Endodermal cell (in vitro differentiated cells): ENCODE results near the gene OXCT2. TPM values are rescaled to one million over a fixed set of nuclear protein-coding genes. Genes with fewer than 3 reads are reported as not detected.
A peak's percentile ranks its signal among the peaks of the same experiment; 100 is the strongest.
"Not testable (repeated sequence)": the region's sequence is repeated elsewhere in the genome, so short reads cannot be mapped to it uniquely, and the experiment has no call there.

Experiments used
- DNase-seq: peaks from one replicate; pipeline ENCODE4 v3.0.0-alpha.2; 2017
- H3K27ac ChIP-seq: 2 replicates; pipeline ENCODE4 v1.5.1; 2013; ENCODE audit warnings: mild to moderate bottlenecking, low read depth, low read length, moderate library complexity
- H3K27me3 ChIP-seq: 2 replicates; pipeline ENCODE4 v1.6.1; 2013; ENCODE audit warnings: mild to moderate bottlenecking, low read length, moderate library complexity; ENCODE audit not compliant: insufficient read depth, control insufficient read depth, poor library complexity, severe bottlenecking
- H3K36me3 ChIP-seq: 2 replicates; pipeline ENCODE4 v1.7.0; 2013; ENCODE audit warnings: mild to moderate bottlenecking, low read length, moderate library complexity; ENCODE audit not compliant: control insufficient read depth, insufficient read depth
- H3K4me1 ChIP-seq: one replicate; pipeline ENCODE4 v1.7.0; 2013; ENCODE audit warnings: low read length; ENCODE audit not compliant: control insufficient read depth, insufficient read depth
- H3K4me3 ChIP-seq: 2 replicates; pipeline ENCODE4 v1.5.1; 2013; ENCODE audit warnings: mild to moderate bottlenecking, low read length, moderate library complexity
- H3K9ac ChIP-seq: 2 replicates; pipeline ENCODE4 v1.6.1; 2013; ENCODE audit warnings: mild to moderate bottlenecking, low read length, moderate library complexity; ENCODE audit not compliant: poor library complexity, severe bottlenecking; ENCODE audit errors: extremely low read depth
- H3K9me3 ChIP-seq: 2 replicates; pipeline ENCODE4 v1.6.1; 2013; ENCODE audit warnings: mild to moderate bottlenecking, low read length, moderate library complexity; ENCODE audit not compliant: control insufficient read depth
- H3K27ac Mint-ChIP-seq: 2 replicates; pipeline ENCODE4 v1.8.0; 2020; ENCODE audit warnings: mixed read lengths
- H3K27me3 Mint-ChIP-seq: 2 replicates; pipeline ENCODE4 v1.8.0; 2021; ENCODE audit warnings: mild to moderate bottlenecking, mixed read lengths; ENCODE audit not compliant: insufficient read depth
- H3K36me3 Mint-ChIP-seq: 2 replicates; pipeline ENCODE4 v1.8.0; 2020; ENCODE audit warnings: low read depth, mixed read lengths
- H3K4me1 Mint-ChIP-seq: 2 replicates; pipeline ENCODE4 v1.8.0; 2020; ENCODE audit warnings: mixed read lengths
- H3K4me3 Mint-ChIP-seq: 2 replicates; pipeline ENCODE4 v1.8.0; 2020; ENCODE audit warnings: mild to moderate bottlenecking, moderate library complexity, mixed read lengths
- H3K9me3 Mint-ChIP-seq: 2 replicates; pipeline ENCODE4 v1.8.0; 2020; ENCODE audit warnings: mild to moderate bottlenecking, mixed read lengths
- WGBS, 2 experiments: methylation state at CpG; one replicate each; pipeline versions ENCODE4 v1.1.5 to v1.1.7; 2013; ENCODE audit warnings: missing lambda C conversion rate in 2 of 2, mixed read lengths in 1 of 2; ENCODE audit not compliant: insufficient coverage in 1 of 2, insufficient read length in 1 of 2; 5-methylcytosine and 5-hydroxymethylcytosine counted together
- total RNA-seq, 2 donors: library from RNA; stranded (reverse); fragmentation: NEBNext Ultra II Directional in 1 of 2; extraction: Animal tissue kit (Norgen Biotek cat#: 25700) in 1 of 2; gene quantifications; 2 replicates in 1 of 2; 3 replicates in 1 of 2; pipeline ENCODE4 v1.2.1, GENCODE V29; 2021
- TF ChIP-seq, protein P1 (sequence below): fragments of 200-600 bp; sonication (generic); conservative IDR thresholded peaks from 2 replicates; pipeline ENCODE4 v1.5.0; 2021; ENCODE audit warnings: antibody characterized with exemption, mild to moderate bottlenecking

The OXCT2 gene
- total RNA-seq, 2 donors from 2014 or later, result 1.8 TPM

GRCh38 chr1:39787468-39787867 is 16.3 kb upstream of the OXCT2 start:
- H3K4me1 Mint-ChIP-seq, result peaks cover 2% of the 10 kb centered on the region
- Histone ChIP-seq H3K9ac (no peak overlapping the region), H3K4me1 (no peaks in the 10 kb centered on the region), H3K27me3 (peaks cover 83% of the 10 kb centered on the region), H3K36me3 (no peaks in the 10 kb centered on the region), H3K4me3 (no peak overlapping the region), H3K9me3 (no peaks in the 10 kb centered on the region), H3K27ac (no peak overlapping the region)
- H3K9me3 Mint-ChIP-seq, result no peaks in the 10 kb centered on the region
- peaks cover 79% of the 10 kb centered on the region for H3K27me3 Mint-ChIP-seq
- H3K36me3 Mint-ChIP-seq, result no peaks in the 10 kb centered on the region
- H3K27ac Mint-ChIP-seq, result no peak overlapping the region
- TF ChIP-seq, protein P1, sequence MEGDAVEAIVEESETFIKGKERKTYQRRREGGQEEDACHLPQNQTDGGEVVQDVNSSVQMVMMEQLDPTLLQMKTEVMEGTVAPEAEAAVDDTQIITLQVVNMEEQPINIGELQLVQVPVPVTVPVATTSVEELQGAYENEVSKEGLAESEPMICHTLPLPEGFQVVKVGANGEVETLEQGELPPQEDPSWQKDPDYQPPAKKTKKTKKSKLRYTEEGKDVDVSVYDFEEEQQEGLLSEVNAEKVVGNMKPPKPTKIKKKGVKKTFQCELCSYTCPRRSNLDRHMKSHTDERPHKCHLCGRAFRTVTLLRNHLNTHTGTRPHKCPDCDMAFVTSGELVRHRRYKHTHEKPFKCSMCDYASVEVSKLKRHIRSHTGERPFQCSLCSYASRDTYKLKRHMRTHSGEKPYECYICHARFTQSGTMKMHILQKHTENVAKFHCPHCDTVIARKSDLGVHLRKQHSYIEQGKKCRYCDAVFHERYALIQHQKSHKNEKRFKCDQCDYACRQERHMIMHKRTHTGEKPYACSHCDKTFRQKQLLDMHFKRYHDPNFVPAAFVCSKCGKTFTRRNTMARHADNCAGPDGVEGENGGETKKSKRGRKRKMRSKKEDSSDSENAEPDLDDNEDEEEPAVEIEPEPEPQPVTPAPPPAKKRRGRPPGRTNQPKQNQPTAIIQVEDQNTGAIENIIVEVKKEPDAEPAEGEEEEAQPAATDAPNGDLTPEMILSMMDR, result no peak
- DNase-seq, result no peak
- peak overlapping the region; percentile 15 for H3K4me3 Mint-ChIP-seq
- 77 to 84% methylated on average over 5 to 11 of the region's 11 CpGs for WGBS, 2 experiments

DNA sequence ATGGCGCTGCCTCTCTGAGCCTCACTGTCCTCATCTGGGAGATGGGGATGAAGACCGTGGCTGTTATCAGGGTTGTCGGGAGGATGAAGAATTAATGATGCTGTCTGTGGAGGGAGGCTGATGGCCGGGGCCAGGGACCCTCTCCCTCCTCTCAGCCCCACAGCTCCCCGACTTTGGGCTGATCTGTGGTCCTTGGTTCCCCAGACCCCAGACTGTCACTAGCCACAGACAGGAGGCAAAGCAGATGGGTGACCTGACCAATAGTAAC is 15.9 kb upstream of the OXCT2 start:
- DNase-seq, H3K36me3 ChIP-seq, H3K9me3 Mint-ChIP-seq, H3K27ac ChIP-seq, H3K36me3 Mint-ChIP-seq, H3K4me1 Mint-ChIP-seq, H3K4me3 ChIP-seq, H3K4me1 ChIP-seq, H3K27ac Mint-ChIP-seq, H3K9me3 ChIP-seq, H3K9ac ChIP-seq, H3K4me3 Mint-ChIP-seq: not testable (repeated sequence)
- peaks cover 79% of the 10 kb centered on the region for H3K27me3 Mint-ChIP-seq
- 95% methylated on average over 5 of the region's 5 CpGs; no CpG with 5 or more reads in 1 of the 2 experiments for WGBS, 2 experiments
- peaks cover 81% of the 10 kb centered on the region for H3K27me3 ChIP-seq

- peaks cover 80% of the 10 kb centered on the region for H3K27me3 Mint-ChIP-seq
- H3K4me3 ChIP-seq, H3K36me3 ChIP-seq, H3K27ac ChIP-seq, DNase-seq, H3K4me1 ChIP-seq, H3K27ac Mint-ChIP-seq, H3K4me1 Mint-ChIP-seq, H3K9ac ChIP-seq, H3K9me3 Mint-ChIP-seq, H3K9me3 ChIP-seq, H3K4me3 Mint-ChIP-seq, H3K36me3 Mint-ChIP-seq: not testable (repeated sequence)
- WGBS, 2 experiments, result 89 to 91% methylated on average over 5 to 8 of the region's 12 CpGs
- peaks cover 81% of the 10 kb centered on the region for H3K27me3 ChIP-seq
These were observed 15.4 kb upstream of the OXCT2 start for GRCh38 chr1:39786303-39787107.

GRCh38 chr1:39782685-39783084 is 11.5 kb upstream of the OXCT2 start:
- H3K4me3 ChIP-seq, H3K36me3 ChIP-seq, H3K4me3 Mint-ChIP-seq, H3K9me3 ChIP-seq, H3K9me3 Mint-ChIP-seq, H3K4me1 Mint-ChIP-seq, H3K27ac ChIP-seq, H3K36me3 Mint-ChIP-seq, DNase-seq, H3K27ac Mint-ChIP-seq, H3K9ac ChIP-seq, H3K4me1 ChIP-seq: not testable (repeated sequence)
- peaks cover 77% of the 10 kb centered on the region for H3K27me3 Mint-ChIP-seq
- peaks cover 72% of the 10 kb centered on the region for H3K27me3 ChIP-seq
- WGBS, 2 experiments, result 88 to 92% methylated on average over 8 to 10 of the region's 10 CpGs
